Head of caudate nucleus (tissue), 42 donors: ENCODE measurements around the gene GNG13.
A peak's percentile ranks its signal among the peaks of the same experiment; 100 is the strongest.
"Not testable (repeated sequence)": the region's sequence is repeated elsewhere in the genome, so short reads cannot be mapped to it uniquely, and the experiment has no call there.

Source experiments
- DNase-seq, 42 donors: peaks; one replicate each; pipeline versions ENCODE4 v3.0.0 to v3.0.0-alpha.2; 2020 to 2021; ENCODE audit warnings: mixed read lengths in 7 of 42
- intact Hi-C: fragments of 100-400 bp; cut with DNase I; formaldehyde crosslinking; loops from one replicate; pipeline ENCODE4 v1.15.0; 2022

Gene GNG13

DNA sequence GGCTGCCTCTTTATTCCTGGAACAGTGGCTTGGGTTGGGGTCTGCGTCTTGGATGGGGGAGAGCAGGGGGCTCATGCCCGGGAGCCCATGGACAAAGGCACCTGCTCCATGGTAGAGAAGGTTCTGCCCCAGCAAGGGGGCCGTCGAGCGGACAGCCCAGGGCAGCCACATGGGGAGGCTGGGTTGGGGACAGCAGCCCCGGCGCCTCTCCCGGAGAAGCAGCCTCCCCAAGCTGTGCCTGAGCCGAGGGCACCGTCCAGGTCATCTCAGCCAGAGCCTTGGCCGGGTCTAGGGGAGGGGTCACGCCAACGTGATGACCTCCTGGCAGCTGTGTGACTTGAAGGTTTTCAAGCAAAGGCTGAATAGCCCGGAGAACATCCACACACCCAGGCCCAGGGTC, 32.9 kb upstream of the GNG13 start:
- intact Hi-C loops: no loop called here
- no peak for DNase-seq

DNA sequence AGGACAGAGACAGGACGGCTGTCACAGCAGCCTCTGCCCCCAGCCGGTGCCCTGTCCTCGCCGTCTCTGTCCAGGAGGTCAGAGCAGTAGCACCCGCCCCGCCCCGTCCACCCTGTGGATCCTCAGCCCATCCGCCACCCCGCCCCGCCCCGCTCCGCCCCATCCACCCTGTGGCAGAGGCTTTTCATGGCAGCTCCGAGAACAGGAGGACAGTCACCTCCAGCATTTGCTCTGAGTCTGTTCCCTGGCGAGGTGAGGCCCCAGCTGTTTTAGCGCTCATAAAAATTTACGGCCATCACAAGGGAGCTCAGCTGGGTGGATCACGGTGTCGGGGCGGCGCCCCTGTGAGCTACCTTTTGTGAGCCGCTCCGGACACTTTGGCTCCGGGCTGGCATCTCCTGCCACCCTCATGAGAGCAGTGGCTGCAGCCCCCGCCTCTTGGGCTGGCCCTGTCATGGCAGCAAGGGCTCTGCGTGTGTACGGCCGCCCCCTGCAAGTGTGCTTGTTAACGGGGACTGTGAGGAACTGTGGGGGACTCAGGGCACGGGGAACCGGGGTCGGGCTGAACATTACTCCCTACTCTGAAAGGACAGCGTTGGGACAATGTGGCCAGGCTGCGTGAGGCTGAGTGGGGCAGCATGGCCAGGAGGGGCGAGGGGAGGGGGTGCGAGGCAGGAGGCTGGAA, 32.3 kb upstream of the GNG13 start:
- no peak for DNase-seq
- intact Hi-C loops: no loop called here

DNA sequence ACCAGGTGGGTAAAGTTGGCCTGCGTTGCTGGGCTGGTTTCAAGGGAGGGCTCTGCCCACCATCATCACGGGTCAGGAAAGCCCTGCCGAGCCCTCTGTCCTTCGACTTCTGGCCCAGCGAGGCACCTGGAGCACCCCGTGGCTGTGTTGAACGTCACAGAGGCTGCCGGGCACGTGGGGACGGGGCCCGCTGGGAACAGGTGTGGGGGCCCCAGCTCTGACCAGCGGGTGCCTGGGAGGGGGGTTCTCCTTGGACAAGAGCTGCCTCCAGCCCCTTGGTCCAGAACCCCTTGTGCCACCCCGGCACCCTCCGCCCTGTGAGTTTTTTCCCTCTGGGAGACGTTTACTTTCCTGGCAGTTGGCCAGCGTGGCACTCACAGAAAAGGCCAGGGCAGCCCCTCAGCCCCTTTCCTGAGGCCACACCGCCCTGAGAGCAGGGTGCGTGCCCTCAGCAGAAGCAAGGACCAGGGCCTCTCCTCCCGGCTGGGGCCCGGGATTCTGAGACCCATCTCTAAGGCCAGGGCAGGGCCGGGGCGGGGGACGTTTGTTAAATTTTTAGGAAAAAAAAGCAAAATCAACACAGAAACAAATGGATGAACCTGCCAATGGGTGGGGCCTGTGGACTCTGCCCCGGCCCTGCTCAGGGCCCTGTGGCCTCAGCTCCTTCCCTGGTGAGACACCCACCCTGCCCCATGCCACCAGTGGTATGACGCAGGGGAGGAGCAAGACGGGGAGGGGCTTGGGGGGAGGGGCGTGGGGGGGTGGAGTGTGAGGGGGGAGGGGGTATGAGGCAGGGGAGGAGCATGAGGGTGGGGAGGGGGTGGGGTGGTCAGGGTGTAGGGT, 31.3 kb upstream of the GNG13 start:
- no peak for DNase-seq
- intact Hi-C loops: no loop called here

DNA sequence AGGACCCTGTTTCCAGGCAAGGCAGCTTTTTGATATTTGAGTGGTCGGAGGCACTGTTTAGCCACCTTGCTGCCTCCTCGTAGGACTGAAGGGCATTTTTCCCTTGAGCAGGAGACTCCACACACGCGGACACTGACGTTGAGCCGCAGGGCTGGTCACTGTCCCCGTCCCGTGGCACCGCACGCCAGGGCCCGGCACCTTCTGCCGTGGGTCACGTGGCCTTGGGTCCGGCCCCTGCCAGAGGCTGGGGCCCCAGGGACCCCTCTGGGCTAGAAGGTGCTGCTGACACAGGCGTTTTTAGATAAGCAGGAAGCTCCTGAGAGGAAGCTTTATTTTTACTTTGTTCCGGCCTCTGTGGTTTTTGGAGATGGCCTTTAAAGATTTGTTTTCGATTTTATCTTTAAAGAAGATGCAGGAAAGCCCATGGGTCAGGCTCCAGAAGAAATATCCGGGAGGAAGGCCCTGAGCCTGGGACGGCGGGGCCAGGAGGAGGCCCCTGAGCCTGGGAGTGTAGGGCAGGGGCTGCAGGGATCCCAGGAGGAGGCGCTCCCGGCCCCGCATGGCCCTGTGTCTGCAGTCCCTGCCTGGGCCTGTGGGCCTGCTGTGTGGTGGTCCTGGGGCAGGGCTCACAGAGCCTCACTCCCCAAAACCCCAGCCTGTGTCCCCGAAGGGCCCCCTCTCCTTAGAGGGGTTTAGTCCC, 30.5 kb upstream of the GNG13 start:
- intact Hi-C loops: no loop called here
- no peak for DNase-seq

DNA sequence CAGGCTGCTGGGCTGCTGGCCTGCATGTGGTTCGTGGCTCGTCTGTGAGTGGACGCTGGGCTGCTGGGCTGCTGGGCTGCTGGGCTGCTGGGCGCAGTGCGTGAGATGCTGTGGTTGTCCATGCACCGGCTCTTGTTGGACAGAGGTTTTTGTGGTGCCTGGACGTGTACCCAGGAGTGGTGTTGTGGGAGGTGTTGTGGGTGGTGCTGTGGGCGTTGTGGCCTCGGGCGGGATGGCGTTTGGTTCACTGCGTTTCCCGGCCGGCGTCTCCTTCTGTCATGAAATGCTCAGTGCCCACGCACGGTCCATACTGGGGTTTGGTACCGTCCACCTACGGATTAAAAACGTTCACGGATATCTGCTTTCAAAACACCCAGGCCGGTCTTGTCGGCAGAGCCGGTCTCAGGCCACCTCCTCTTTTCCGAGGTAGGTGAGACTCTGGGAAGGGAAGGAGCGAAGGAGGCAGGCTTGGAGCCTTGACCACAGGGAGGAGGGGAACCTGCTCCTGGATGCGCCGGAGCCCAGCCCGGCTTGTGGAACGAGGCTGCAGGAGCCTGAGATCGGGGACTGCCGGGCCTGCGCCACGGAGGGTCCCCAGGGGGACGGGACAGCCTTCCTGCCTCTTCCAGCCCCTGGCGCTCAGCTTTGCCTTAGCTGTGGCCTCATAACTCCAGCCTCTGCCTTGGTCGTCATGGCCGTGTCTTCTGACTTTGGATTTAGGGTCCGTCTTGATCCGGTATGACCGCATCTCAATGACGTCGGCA, 29.8 kb upstream of the GNG13 start:
- intact Hi-C loops: no loop called here
- DNase-seq: no peak

DNA sequence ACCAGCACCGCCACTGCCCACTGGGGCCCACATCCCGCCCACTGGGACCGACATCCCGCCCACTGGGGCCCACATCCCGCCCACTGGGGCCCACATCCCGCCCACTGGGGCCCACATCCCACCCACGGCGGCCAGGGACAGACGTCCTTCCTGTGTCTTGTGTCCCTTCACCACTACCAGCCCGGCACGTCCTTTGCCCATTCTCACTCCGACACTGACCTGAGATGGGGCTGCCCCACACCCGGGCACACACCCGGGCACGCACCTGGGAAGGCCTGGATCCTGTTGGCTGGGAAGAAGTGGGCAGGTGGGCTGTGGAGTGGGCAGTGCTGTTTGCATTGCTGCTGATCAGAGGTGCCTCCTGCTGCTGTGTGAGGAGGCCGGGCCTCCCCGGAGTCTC, 28.4 kb upstream of the GNG13 start:
- intact Hi-C loops: no loop called here
- DNase-seq: no peak

DNA sequence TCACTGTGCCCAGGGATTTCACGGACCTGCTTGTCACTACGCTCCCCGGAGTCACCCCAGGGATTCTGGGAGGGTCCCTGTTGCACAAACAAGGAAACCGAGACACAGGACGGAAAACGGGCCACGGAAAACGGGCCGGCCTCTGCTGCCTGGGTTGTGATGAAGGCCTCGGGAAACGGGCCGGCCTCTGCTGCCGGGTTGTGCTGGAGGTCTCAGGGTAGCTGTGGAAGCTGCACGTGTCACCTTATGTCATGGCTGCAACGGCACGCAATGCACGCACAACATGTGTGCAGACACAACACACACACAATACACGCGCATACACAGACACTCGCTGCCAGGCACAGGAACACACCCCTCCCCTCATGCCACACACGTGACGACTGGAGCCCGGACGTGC, 27.0 kb upstream of the GNG13 start:
- no peak for DNase-seq
- intact Hi-C loops: no loop called here

DNA sequence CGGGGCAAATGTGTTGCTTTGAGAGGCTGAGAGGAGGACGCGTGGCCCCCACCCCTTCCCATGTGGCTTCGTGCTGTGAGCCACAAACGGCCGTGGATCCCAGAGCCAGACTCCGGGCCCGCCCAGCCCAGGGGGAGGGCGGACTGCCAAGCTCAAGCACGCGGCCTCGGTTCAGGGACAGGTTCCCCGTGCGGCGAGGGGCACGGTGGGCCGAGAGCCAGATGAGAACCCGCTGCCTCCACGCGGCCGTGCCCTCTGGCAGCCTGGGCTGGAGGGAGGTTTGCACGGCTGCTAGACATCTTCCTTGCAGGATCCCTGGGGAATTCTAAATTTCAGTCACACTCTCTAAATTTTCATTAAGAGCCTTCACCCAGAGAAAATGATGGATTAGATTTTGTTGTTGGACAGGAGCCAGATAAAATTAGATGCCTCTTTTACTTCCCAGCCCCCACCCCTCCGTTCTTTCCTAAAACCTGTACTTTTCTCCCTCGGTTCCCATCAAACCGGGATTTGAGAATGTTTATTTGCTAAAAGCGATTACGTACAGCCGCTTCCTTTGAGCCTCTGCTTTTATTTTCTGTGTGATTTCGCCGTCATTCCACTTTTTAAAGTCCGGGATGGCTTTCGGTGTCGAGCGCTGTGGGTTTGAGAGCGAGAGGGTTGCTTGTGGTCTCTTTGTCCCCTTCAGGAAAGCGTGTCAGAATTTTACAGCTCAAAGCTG, 25.0 kb upstream of the GNG13 start:
- DNase-seq: peak in 41 of 42 donors; percentile 22 to 80 (median 64)
- intact Hi-C loops: no loop called here

DNA sequence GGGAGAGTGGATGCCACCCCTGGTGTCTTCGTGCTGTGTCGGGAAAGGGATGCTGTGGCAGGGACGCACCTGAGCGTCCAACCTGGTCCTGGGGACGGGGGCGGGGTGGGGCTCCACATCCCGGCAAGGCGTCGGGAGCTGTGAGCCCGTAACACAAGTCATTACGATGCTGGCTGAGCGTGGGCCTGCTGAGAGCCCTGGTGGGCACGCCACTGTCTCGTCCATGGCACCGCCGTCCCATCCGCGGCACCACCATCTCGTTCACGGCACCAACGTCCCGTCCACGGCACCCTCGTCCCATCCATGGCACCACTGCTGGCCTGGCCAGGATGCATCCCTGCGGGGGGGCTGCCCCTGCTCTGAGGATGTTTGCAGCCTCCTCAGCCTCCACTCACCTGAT, 24.1 kb upstream of the GNG13 start:
- intact Hi-C loops: no loop called here
- no peak for DNase-seq

DNA sequence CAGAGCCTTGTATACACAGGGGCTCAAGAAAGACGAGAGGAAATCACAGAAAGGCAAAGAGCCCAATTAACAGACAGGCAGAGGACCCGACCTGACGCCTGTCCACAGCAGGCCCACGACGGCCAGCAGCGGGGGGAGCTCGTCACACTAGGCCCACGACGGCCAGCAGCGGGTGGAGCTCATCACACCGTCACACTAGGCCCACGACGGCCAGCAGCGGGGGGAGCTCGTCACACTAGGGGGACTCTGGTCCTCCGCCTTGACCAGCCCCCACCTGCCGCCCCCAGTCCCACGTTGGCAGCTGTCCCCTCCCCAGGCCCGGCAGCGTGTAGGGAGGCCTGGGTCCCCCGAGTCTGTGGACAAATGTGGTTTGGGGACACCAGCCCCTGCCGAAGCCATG, 23.7 kb upstream of the GNG13 start:
- intact Hi-C loops: no loop called here
- DNase-seq: no peak

DNA sequence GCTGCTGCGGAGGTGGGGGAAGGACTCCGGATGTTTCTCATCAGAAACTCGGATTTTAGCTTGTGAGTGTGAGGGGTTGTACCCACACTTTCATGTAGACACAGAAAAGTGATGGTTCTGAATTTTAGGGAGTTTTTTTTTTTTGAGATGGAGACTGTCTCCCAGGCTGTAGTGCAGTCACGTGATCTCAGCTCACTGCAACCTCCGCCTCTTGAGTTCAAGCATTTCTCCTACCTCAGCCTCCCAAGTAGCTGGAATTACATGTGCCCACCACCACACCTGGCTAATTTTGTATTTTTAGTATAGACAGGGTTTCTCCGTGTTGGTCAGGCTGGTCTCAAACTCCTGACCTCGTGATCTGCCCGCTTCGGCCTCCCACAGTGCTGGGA, 22.4 kb upstream of the GNG13 start:
- intact Hi-C loops: no loop called here
- DNase-seq: no peak

DNA sequence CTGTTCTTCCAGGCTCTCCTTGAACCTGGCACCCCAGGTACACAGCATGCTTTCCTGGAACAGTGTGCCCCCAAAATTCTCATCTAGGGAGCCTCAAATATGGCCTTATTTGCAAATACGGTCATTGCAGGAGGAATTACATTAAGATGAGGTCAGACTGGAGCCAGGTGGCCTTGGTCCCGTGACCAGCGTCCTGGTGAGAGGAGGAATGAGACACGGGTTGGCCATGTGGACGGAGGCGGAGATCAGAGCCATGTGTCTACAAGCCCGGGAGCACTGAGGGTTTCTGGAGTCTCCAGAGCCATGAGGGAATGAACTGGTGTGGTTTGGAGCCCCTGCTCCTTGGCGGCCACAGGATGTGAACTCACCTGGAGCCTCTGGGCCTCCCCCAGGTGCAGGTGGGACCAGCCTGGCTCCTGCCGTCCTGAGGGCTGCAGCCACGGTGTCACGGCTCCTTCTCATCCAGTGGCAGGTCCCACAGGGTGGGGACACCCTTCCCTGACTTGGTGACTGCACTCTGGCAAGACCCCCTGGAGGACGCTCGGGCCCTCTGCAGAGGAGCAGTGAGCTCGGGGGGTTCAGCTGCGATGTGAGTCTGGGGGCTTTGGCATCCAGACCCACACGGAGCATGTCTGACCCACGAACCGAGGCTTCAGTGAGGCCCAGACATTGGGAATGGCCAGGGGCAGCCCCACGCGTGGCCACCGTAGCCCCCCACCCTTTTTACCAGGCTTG, 21.8 kb upstream of the GNG13 start:
- intact Hi-C loops: no loop called here

DNA sequence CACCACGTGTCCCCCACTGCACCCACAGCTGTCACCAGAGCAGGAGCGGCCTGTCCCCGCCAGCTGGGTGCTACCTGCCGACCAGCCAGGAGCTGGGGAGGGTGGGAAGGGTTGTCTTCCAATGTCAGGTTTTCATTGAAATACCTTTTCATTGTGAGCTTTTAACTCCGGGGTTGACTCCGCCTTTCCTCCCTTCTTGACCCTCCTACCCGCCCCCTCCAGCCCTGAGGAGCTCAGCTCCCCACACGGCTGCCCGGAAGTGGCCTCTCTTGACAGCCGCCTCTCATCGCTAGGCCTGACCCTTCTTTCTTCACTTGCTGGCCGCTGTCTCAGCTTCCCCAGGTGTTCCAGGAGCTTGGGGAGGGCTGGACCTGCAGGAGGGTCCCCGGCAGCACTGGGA, 21.2 kb upstream of the GNG13 start:
- no peak for DNase-seq
- intact Hi-C loops: no loop called here

More for the DNA sequence above, 21.8 kb upstream of the GNG13 start:
- DNase-seq: no peak

DNA sequence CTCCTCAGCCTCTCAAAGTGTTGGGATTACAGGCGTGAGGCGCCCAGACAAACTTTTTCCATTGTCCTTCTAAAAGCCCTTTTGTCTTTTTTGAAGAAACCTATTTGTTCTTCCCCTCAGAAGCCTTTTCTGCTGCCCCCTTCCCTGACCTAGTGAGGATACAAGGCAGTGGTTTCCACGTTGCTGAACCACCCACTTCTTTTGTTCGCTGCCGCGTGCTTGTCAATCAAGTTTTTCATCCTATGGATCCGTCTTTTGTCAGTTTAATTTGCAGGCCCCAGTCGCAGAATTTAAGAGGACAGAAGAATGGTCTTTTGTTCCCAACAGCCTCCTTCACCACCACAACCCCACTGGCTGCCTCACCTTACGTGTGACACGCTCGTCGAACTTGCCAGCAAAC, 20.2 kb upstream of the GNG13 start:
- no peak for DNase-seq
- intact Hi-C loops: no loop called here

DNA sequence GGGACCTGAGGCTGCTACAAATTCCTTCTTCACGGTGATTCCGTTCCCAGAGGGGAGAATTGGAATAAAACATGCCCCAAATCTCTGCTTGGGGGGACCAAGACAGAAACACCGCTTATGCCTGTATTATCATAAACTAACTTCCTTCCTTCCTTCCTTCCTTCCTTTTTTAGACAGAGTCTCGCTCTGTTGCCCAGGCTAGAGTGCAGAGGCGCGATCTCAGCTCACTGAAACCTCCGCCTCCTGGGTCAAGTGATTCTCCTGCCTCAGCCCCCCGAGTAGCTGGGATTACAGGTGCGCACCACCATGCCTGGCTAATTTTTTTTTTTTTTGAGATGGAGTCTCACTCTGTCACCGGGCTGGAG, 19.5 kb upstream of the GNG13 start:
- intact Hi-C loops, DNase-seq: not testable (repeated sequence)

DNA sequence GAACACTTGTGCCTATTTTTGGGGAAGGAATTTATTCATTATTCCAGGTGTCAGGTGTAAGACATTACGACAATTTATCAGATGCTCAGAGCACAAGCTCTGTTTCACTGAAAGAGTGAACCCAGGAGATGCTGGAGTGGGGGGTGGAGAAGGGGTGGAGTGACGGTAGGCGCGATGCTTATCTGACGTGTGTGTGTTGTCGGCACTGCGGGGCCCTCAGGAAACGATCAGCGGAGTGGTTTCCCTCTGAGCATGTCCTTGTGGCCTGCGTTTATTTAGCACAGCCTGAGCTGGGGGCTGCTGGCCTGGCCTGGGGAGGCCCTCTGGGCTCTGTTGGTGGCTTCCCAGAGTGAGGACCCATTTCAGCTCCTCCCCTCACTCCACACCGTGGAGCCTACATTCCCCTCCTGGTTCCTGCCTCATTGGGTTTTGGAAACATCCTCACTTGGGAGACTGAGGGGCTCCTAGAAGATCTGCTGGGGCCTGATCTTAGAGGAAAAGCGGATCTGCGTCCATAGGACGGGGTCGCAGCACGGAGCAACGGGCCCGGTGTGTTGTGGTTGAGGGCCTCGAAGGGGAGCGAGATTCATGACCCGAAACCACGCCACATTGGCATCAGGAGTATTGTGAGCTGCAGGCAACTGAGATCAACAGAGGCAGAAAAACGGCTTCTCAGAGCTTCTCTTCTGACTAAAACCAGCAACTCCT, 19.0 kb upstream of the GNG13 start:
- no peak for DNase-seq
- intact Hi-C loops: no loop called here

DNA sequence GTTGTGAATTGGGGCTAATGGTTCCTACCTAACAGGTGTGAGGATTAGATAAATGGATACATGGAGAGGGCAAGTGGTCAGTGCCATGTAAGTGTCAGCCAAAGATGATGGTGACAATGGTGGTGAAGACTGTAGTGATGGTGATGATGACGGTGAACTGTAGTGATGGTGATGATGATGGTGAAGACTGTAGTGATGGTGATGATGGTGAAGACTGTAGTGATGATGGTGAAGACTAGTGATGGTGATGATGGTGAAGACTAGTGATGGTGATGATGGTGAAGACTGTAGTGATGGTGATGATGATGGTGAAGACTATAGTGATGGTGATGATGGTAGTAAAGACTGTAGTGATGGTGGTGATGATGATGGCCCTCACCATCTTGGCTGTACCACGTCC, 18.1 kb upstream of the GNG13 start:
- intact Hi-C loops: no loop called here
- DNase-seq: no peak

DNA sequence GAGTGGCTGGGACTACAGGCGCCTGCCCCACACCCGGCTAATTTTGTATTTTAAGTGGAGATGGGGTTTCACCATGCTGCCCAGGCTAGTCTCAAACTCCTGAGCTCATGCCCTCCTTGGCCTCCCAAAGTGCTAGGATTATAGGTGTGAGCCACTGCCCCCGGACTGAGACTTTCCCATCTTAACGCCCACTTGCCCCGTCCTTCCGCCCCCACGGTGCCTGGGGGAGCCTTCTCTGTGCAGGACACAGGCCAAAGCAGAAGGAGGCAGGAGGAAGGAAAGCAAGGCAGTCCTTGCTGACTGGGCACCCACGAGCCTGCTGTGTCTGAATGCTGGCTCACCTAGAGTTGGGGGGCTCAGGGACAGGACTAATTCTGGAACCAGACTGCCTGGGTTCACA, 17.6 kb upstream of the GNG13 start:
- no peak for DNase-seq
- intact Hi-C loops: no loop called here
